K562 (cell line): Measurements from ENCODE around the gene FLT1. TPM values are rescaled to one million over a fixed set of nuclear protein-coding genes. Genes with fewer than 3 reads are reported as not detected.

Experiments
- AFF4 ChIP-seq: sonication (generic); formaldehyde crosslinking; IDR thresholded peaks from 2 replicates; pipeline ENCODE4 v1.8.0; 2023; ENCODE audit warnings: mild to moderate bottlenecking, missing genetic modification reagents
- ARID1B ChIP-seq: fragments of 450-650 bp; IDR thresholded peaks from 2 replicates; pipeline ENCODE4 v1.6.1; 2016; ENCODE audit warnings: antibody characterized with exemption, mild to moderate bottlenecking, inconsistent platforms
- CCNT2 ChIP-seq: IDR thresholded peaks from 2 replicates; pipeline ENCODE4 v1.6.1; 2011; ENCODE audit warnings: borderline replicate concordance, low read depth, mild to moderate bottlenecking, moderate library complexity, mixed read lengths, low read length; ENCODE audit not compliant: insufficient read length; ENCODE audit errors: extremely low read depth
- IRF9 ChIP-seq: fragments of 450-650 bp; IDR thresholded peaks from 2 replicates; pipeline ENCODE4 v1.6.1; 2016; ENCODE audit warnings: missing biosample characterization, missing genetic modification characterization
- MEF2A ChIP-seq: IDR thresholded peaks from 2 replicates; pipeline ENCODE4 v1.6.1; 2011; ENCODE audit warnings: low read depth, mild to moderate bottlenecking, low read length, moderate library complexity; ENCODE audit not compliant: control insufficient read depth
- MNT ChIP-seq, 2 experiments: fragments of 450-650 bp; conservative IDR thresholded peaks; 2 replicates each; pipeline ENCODE4 v1.6.1; 2017; ENCODE audit warnings: mild to moderate bottlenecking in 2 of 2, moderate library complexity in 2 of 2
- NCOA4 ChIP-seq: fragments of 450-650 bp; IDR thresholded peaks from 2 replicates; pipeline ENCODE4 v1.6.1; 2018; ENCODE audit warnings: mild to moderate bottlenecking; ENCODE audit not compliant: partially characterized antibody
- NEUROD1 ChIP-seq: fragments of 150-350 bp; IDR thresholded peaks from 2 replicates; pipeline ENCODE4 v1.6.1; 2014; ENCODE audit warnings: borderline replicate concordance, low read length, low read depth; ENCODE audit not compliant: partially characterized antibody
- NFRKB ChIP-seq: fragments of 450-650 bp; IDR thresholded peaks from 2 replicates; pipeline ENCODE4 v1.6.1; 2016; ENCODE audit warnings: low read depth
- PML ChIP-seq: IDR thresholded peaks from 2 replicates; pipeline ENCODE4 v1.6.1; 2012; ENCODE audit warnings: low read length, inconsistent platforms
- PTBP1 ChIP-seq: fragments of 200-400 bp; formaldehyde crosslinking; IDR thresholded peaks from 2 replicates; pipeline ENCODE4 v1.6.1; 2017; ENCODE audit warnings: low read depth, low read length
- RCOR1 ChIP-seq, 2 experiments: IDR thresholded peaks; 2 replicates each; pipeline ENCODE4 v1.6.1; 2012; ENCODE audit warnings: low read depth in 2 of 2, low read length in 2 of 2, borderline replicate concordance in 1 of 2, improper control_type of control experiment in 1 of 2
- SMARCC2 ChIP-seq: fragments of 450-650 bp; IDR thresholded peaks from 2 replicates; pipeline ENCODE4 v1.6.1; 2017; ENCODE audit warnings: antibody characterized with exemption, moderate library complexity, mild to moderate bottlenecking, low read depth
- TBL1XR1 ChIP-seq, 2 experiments: IDR thresholded peaks; 2 replicates each; pipeline ENCODE4 v1.6.1; 2012; ENCODE audit warnings: improper control_type of control experiment in 2 of 2, low read length in 2 of 2, mild to moderate bottlenecking in 1 of 2
- TCFL5 ChIP-seq: fragments of 250-450 bp; sonication (Bioruptor Pico); conservative IDR thresholded peaks from 2 replicates; pipeline ENCODE4 v1.6.1; 2021; ENCODE audit warnings: mild to moderate bottlenecking, moderate library complexity, matching md5 sums
- THRA ChIP-seq: fragments of 450-650 bp; IDR thresholded peaks from 2 replicates; pipeline ENCODE4 v1.6.1; 2017; ENCODE audit warnings: mild to moderate bottlenecking, moderate library complexity
- polyA plus RNA-seq, 8 experiments: library from polyadenylated mRNA; depleted of rRNA in 4 of 8; stranded (reverse) in 5 of 8; unstranded in 3 of 8; fragments of >200 nt; fragmentation: Nextera tagmentation in 2 of 8; fragmentation: Illumina TruSeq in 1 of 8; extraction: Ambion mirVana in 2 of 8; extraction: Trizol in 1 of 8; gene quantifications; 2 replicates each; pipeline versions ENCODE4 v1.2.1 to v1.2.3, GENCODE V29; 2011 to 2014; ENCODE audit warnings: inconsistent platforms in 1 of 8, missing spikeins in 1 of 8
- total RNA-seq, 7 experiments: library from RNA; depleted of rRNA in 6 of 7; stranded (reverse); fragments of >200 nt in 6 of 7; fragmentation: Illumina TruSeq in 2 of 7; extraction: Trizol in 2 of 7; gene quantifications; 2 replicates each; pipeline versions ENCODE4 v1.2.1 to v1.2.3, GENCODE V29; 2011 to 2021; ENCODE audit warnings: low replicate concordance in 1 of 7
- TF ChIP-seq, protein P1 (sequence below): sonication (generic); formaldehyde crosslinking; IDR thresholded peaks from 2 replicates; pipeline ENCODE4 v1.8.1; 2022; ENCODE audit warnings: missing genetic modification reagents

FLT1 gene
- total and polyA plus RNA-seq, 9 of the 15 experiments (the other 6 are each of a cell fraction or from before 2014, with no cell fraction given) = 0.01 to 2.0 (median 0.22) TPM

- TF ChIP-seq AFF4 (CRISPR knock-in tag) (peak; percentile 54; the same call in 1 of the 2 replicates), PML (peak; percentile 87), NEUROD1 (peak; percentile 59), CCNT2 (peak; percentile 99), TBL1XR1 (IDR thresholded peaks at IDR 0.05; ENCODE audit: low read length in 2 of 2) (peak; percentile 76 to 88; a peak in 3 of 4 replicates), PTBP1 (0 out of 2 replicates have a peak, but pooled peaks have one; percentile 47), MEF2A (0 out of 2 replicates have a peak, but pooled peaks have one; percentile 5), THRA (peak; percentile 82), IRF9 (tag) (no peak), NCOA4 (no peak), TCFL5 (no peak), ARID1B (peak; percentile 98), SMARCC2 (peak; percentile 91), NFRKB (peak; percentile 25; the same call in 1 of the 2 replicates), MNT (conservative IDR thresholded peaks at IDR 0.05) (peak in 1 of 2 experiments; percentile 58; a peak in 2 of 4 replicates), RCOR1 (IDR thresholded peaks at IDR 0.05; ENCODE audit: borderline replicate concordance in 1 of 2, low read depth in 2 of 2, low read length in 2 of 2) (peak; percentile 93 to 99)
- TF ChIP-seq, protein P1, sequence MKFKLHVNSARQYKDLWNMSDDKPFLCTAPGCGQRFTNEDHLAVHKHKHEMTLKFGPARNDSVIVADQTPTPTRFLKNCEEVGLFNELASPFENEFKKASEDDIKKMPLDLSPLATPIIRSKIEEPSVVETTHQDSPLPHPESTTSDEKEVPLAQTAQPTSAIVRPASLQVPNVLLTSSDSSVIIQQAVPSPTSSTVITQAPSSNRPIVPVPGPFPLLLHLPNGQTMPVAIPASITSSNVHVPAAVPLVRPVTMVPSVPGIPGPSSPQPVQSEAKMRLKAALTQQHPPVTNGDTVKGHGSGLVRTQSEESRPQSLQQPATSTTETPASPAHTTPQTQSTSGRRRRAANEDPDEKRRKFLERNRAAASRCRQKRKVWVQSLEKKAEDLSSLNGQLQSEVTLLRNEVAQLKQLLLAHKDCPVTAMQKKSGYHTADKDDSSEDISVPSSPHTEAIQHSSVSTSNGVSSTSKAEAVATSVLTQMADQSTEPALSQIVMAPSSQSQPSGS (CRISPR knock-in tag) = no peak
Measured at GRCh38 chr13:28408235-28408848, 86.6 kb downstream of the FLT1 start (continued).
